GM18861 (cell line): ENCODE measurements around the gene SLC35B4.

ENCODE experiments used
- ATAC-seq: cut with Tn5 transposase; IDR thresholded peaks from one replicate; pipeline ENCODE4 v1.9.1; 2021; ENCODE audit not compliant: unreplicated experiment

The SLC35B4 gene, protein sequence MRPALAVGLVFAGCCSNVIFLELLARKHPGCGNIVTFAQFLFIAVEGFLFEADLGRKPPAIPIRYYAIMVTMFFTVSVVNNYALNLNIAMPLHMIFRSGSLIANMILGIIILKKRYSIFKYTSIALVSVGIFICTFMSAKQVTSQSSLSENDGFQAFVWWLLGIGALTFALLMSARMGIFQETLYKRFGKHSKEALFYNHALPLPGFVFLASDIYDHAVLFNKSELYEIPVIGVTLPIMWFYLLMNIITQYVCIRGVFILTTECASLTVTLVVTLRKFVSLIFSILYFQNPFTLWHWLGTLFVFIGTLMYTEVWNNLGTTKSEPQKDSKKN

GRCh38 chr7:134316539-134317344, at the start of gene SLC35B4:
TSS of gene SLC35B4 (minus strand) at chr7:134316930. CDS start at chr7:134316751, 179 bp downstream.
- ATAC-seq: peak; percentile 99

- no peak for ATAC-seq
These were observed 49.8 kb upstream of the SLC35B4 start for GRCh38 chr7:134366481-134366880.

DNA sequence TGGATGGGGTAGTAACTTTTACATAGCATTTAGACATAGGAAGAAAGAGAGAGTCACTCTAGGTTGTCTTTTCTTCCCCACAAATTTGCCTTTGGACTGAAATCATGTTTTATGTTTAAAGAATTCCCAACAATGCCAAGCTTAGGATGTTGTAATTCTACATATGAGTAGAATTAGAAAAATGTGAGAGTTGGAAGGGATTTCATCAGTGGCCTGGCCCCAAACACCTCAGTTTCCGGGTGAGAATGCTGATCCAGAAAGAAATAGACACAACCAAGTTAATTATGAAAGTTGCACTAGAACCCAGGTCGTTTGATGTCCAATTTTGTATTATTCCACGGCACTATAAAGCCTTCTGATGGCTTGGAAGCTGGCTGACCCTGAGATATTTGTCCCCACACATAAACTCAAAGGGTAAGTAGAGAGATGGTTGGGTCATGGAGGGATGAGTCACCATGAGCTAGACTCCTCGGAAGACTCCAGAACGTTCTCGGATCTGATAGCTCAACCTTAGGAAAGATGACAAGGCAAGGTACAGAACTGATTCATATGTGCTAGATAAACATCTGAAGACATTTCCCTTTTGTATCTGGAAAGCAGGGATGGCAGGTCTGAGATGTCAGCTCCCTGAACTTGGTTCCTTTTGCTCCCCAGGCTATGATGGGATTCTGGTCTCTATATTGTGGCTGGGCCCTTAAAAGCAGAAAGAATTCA, 48.8 kb upstream of the SLC35B4 start:
- ATAC-seq: no peak

DNA sequence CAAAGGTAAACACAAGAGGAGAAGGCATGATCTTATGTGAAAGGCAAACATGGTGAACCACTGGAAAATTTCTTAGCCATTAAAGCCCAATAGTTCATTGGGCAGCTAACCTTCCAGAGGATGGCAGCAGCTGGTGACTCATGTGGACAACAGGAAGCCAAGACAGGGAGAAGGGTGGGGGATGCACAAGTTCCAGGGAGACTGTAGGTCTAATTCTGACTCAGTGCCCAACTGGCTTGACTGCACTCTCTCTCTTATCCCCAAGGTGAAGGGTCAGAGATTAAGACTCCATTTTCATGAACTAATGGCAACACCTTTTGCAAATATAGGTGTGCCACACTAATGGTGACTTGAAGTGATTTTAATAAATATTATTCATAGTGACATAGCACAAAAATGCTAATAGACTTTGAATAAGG, 47.9 kb upstream of the SLC35B4 start:
- no peak for ATAC-seq

DNA sequence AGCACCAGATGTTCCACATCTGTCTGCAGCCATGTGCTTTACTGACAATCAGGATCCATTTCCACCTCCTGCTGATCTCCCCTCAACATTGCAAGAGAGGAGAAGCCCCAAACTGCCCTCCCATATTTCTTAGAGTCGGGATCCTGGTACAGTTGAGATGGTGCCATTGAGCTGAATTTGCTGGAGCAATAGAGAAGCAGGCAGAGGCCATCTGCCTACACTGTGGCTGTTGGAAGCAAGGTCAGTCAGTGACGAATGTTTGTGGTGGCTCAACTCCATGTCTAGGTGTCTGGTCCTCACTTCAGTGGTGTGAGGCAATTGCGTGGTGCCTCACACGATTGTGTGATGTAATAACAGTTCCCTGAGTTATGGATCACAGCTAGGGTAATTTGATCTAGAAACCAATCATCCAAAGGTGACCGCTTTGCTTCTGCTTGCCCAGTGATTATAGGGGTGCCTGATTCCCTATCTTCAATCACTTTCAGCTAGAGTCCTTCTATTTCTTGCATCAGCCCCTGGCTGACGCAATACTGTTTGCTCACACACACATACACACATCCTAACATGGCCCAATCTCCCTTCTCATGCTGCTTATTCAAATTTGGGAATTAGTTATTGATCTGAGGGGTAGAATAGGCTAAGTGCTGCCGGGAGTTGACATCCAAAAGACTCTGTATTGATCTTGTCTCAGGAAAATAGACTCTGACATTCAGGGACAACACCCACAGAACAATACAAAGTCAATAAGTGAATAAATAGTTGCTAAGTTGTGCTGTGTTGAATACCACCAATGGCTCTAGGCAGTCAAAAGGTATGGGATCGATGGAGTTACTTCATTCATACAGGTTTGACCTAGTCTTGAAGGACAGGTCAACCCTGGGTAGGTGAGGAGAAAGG, 46.1 kb upstream of the SLC35B4 start:
- no peak for ATAC-seq

GRCh38 chr7:134359787-134360432, 43.2 kb upstream of the SLC35B4 start:
- ATAC-seq: no peak

DNA sequence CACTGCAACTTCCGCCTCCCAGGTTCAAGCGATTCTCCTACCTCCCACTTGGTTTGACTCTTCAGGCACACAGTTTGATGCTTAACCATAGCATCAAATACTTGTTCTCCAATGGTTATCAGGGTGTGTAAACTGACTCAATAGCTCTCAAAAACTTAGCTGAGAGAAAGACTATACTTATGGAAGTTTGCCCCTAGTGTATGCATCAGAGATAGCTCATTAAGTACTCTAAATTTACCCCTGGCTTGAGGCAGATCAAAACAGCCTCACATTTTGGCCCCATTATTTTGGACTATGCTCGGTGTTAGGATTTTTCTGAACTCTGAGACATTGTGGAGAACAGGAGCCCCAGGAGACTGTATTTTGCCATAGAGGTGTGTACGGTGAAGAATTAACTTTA, 40.8 kb upstream of the SLC35B4 start:
- no peak for ATAC-seq

GRCh38 chr7:134356421-134356936, 39.7 kb upstream of the SLC35B4 start:
- ATAC-seq: no peak

GRCh38 chr7:134355927-134356326, 39.2 kb upstream of the SLC35B4 start:
- ATAC-seq: no peak

DNA sequence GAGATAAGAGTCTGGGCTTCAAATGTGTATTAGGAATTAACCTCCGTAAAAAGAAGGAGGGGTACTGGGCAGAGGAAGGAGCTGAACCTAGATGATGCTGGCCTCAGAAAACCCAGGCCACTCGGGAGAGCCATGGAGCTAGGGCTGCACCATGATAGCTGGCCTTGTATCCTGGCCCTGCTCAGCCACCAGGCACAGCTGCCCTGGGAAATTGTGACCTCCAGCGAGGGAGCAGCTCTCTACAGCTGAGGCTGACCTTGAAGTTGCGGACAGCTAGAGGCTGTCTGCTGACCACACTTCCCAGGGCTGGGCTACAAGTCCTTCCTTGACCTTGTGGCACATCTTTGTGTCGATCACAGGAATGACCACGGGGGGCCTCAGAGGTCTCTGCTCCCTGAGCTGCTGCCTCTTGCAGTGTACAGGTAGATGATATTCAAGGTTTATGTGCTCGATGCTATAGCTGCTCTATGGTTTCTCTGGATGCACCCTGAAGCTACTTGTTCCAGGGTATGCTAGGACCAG, 38.3 kb upstream of the SLC35B4 start:
- ATAC-seq: no peak

GRCh38 chr7:134353411-134353810, 36.7 kb upstream of the SLC35B4 start:
- ATAC-seq: no peak

GRCh38 chr7:134351424-134351823, 34.7 kb upstream of the SLC35B4 start:
- no peak for ATAC-seq

GRCh38 chr7:134350709-134351108, 34.0 kb upstream of the SLC35B4 start:
- ATAC-seq: no peak

DNA sequence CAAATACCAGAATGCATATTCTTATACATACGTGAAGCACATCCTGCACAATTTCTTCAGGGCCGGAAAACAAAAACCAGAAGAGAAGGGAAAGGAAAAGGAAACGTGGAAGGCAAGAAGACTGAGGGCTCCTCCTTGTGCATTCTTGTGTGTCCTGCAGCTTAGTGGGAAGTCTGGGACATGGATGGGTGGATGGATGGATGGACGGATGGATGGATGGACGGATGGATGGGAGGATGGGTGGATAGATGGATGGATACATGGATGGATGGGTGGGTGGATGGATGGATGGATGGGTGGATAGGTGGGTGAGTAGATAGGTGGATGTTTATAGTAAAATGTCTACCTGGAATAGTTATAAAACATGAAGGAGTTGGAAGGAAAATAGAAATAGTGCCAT, 30.8 kb upstream of the SLC35B4 start:
- no peak for ATAC-seq

GRCh38 chr7:134343796-134344195, 27.1 kb upstream of the SLC35B4 start:
- ATAC-seq: no peak

DNA sequence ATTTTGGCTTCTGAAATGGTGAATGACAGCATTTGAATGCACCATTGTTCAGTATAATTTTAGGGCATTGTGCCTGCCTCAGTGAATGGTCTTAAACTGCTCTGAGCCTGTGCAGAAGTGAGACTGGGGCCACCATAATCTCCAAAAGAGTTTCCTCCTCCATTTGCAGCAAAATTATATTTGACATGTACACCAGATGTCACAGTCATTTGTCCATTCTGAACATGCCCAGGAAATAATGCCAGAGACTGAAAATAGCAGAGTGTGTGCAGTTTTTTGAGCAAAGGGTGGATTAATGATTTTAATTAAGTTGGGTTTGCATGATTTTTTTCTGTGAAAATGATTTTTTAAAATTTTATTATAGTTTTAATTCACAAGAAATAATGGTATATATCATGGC, 26.4 kb upstream of the SLC35B4 start:
- ATAC-seq: no peak

DNA sequence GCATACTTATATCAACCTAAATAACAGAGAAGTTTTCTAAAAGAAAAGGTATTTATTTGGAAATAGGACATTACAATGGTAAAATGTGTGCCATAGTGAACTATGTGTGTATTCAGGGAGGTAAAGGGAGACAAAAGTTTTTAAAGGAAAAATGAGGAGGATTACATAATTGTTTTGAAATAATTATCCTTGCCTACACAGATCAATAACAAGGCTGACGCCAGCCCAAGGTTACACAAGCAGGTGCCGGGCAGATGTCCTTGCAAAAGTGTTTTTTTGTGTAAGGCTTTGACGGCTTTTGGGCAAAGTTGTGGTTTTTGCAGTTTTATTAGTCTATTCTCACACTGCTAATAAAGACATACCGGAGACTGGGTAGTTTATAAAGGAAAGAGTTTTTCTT, 22.7 kb upstream of the SLC35B4 start:
- no peak for ATAC-seq

GRCh38 chr7:134337980-134338379, 21.2 kb upstream of the SLC35B4 start:
- ATAC-seq: no peak

DNA sequence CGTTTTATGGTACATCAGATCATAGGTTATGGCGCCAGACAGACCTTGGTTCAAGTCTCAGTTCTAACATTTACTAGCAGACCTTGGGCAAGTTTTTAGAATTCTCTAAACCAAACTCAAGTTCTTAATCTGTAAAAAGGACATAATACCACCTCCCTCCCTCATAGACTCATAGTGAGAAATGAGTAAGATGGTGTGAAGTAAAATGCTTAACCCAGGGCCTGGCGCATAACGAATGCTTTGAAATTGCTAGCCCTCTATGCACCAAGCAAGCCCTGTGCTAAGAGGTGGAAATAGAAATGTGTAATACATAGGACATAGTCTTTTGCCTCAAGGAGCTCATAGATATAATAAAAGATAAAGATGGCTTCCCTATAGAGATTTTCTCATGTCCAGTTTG, 17.7 kb upstream of the SLC35B4 start:
- no peak for ATAC-seq

GRCh38 chr7:134333943-134334342, 17.2 kb upstream of the SLC35B4 start:
- no peak for ATAC-seq
